ENCODE data around the gene COL5A1. TPM values are rescaled to one million over a fixed set of nuclear protein-coding genes. Genes with fewer than 3 reads are reported as not detected.

Gene COL5A1
- total and polyA plus RNA-seq, 2 donors (not counting 1 experiment from before 2014, with no cell fraction given) = 72.8 to 109 TPM

- Histone ChIP-seq H4K20me1 (ENCODE audit: control insufficient read depth, extremely low read depth, insufficient read depth, low read length) (peaks cover 8% of the 10 kb centered on the region), H3K27me3 (ENCODE audit: control insufficient read depth, insufficient read depth, low read length) (no peaks in the 10 kb centered on the region), H3K9me3 (ENCODE audit: control insufficient read depth, insufficient read depth, low read depth, low read length) (no peaks in the 10 kb centered on the region), H3K27ac (ENCODE audit: insufficient read depth, low read length) (no peak overlapping the region), H2AFZ (ENCODE audit: low read length) (no peak overlapping the region), H3K4me3 (replicated peaks in 1 of 4; ENCODE audit: control extremely low read depth in 1 of 4, insufficient read depth in 1 of 4, low read depth in 3 of 4, low read length in 4 of 4) (no peak overlapping the region), H3K36me3 (ENCODE audit: control insufficient read depth, insufficient read depth, low read length) (peaks cover 18% of the 10 kb centered on the region), H3K9ac (ENCODE audit: insufficient read depth, low read length) (no peak overlapping the region), H3K4me1 (ENCODE audit: control insufficient read depth, extremely low read depth, insufficient read depth, low read length) (peaks cover 4% of the 10 kb centered on the region), H3K4me2 (ENCODE audit: extremely low read depth, insufficient read depth, low read length) (no peak overlapping the region), H3K79me2 (ENCODE audit: control insufficient read depth, insufficient read depth, low read length) (peaks cover 13% of the 10 kb centered on the region)
- TF ChIP-seq EZH2 (IDR thresholded peaks at IDR 0.05; ENCODE audit: low read length, missing control alignments) = no peak
- TF ChIP-seq, protein P1, sequence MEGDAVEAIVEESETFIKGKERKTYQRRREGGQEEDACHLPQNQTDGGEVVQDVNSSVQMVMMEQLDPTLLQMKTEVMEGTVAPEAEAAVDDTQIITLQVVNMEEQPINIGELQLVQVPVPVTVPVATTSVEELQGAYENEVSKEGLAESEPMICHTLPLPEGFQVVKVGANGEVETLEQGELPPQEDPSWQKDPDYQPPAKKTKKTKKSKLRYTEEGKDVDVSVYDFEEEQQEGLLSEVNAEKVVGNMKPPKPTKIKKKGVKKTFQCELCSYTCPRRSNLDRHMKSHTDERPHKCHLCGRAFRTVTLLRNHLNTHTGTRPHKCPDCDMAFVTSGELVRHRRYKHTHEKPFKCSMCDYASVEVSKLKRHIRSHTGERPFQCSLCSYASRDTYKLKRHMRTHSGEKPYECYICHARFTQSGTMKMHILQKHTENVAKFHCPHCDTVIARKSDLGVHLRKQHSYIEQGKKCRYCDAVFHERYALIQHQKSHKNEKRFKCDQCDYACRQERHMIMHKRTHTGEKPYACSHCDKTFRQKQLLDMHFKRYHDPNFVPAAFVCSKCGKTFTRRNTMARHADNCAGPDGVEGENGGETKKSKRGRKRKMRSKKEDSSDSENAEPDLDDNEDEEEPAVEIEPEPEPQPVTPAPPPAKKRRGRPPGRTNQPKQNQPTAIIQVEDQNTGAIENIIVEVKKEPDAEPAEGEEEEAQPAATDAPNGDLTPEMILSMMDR (conservative IDR thresholded peaks at IDR 0.05 in 1 of 2, IDR thresholded peaks at IDR 0.05 in 1 of 2; ENCODE audit: low read depth in 1 of 2, low read length in 2 of 2) = no peak
- peak; percentile 58 to 68 for DNase-seq (ENCODE audit: low read depth in 2 of 2)
Measured at GRCh38 chr9:134725605-134725940, 84.0 kb downstream of the COL5A1 start.

- H3K36me3 ChIP-seq (ENCODE audit: control insufficient read depth, insufficient read depth, low read length) = peaks cover 24% of the 10 kb centered on the region
- no peak overlapping the region for H2AFZ ChIP-seq (ENCODE audit: low read length)
- H3K79me2 ChIP-seq (ENCODE audit: control insufficient read depth, insufficient read depth, low read length) = peaks cover 13% of the 10 kb centered on the region
- H3K4me1 ChIP-seq (ENCODE audit: control insufficient read depth, extremely low read depth, insufficient read depth, low read length) = peaks cover 4% of the 10 kb centered on the region
- peaks cover 8% of the 10 kb centered on the region for H4K20me1 ChIP-seq (ENCODE audit: control insufficient read depth, extremely low read depth, insufficient read depth, low read length)
- H3K4me2 ChIP-seq (ENCODE audit: extremely low read depth, insufficient read depth, low read length) = no peak overlapping the region
- H3K9me3 ChIP-seq (ENCODE audit: control insufficient read depth, insufficient read depth, low read depth, low read length) = no peaks in the 10 kb centered on the region
- H3K4me3 ChIP-seq (replicated peaks in 1 of 4; ENCODE audit: control extremely low read depth in 1 of 4, insufficient read depth in 1 of 4, low read depth in 3 of 4, low read length in 4 of 4) = no peak overlapping the region
- no peak overlapping the region for H3K27ac ChIP-seq (ENCODE audit: insufficient read depth, low read length)
- no peak for DNase-seq (ENCODE audit: low read depth in 2 of 2)
- TF ChIP-seq EZH2 (IDR thresholded peaks at IDR 0.05; ENCODE audit: low read length, missing control alignments) = no peak
- TF ChIP-seq, protein P1 (conservative IDR thresholded peaks at IDR 0.05 in 1 of 2, IDR thresholded peaks at IDR 0.05 in 1 of 2; ENCODE audit: low read depth in 1 of 2, low read length in 2 of 2) = no peak
- no peak overlapping the region for H3K9ac ChIP-seq (ENCODE audit: insufficient read depth, low read length)
- no peaks in the 10 kb centered on the region for H3K27me3 ChIP-seq (ENCODE audit: control insufficient read depth, insufficient read depth, low read length)
Measured at GRCh38 chr9:134726026-134726721, 84.6 kb downstream of the COL5A1 start.

GRCh38 chr9:134726722-134727034 lies 85.1 kb downstream of the COL5A1 start:
- Histone ChIP-seq H3K4me2 (ENCODE audit: extremely low read depth, insufficient read depth, low read length) (no peak overlapping the region), H3K27me3 (ENCODE audit: control insufficient read depth, insufficient read depth, low read length) (no peaks in the 10 kb centered on the region), H3K4me3 (replicated peaks in 1 of 4; ENCODE audit: control extremely low read depth in 1 of 4, insufficient read depth in 1 of 4, low read depth in 3 of 4, low read length in 4 of 4) (no peak overlapping the region), H4K20me1 (ENCODE audit: control insufficient read depth, extremely low read depth, insufficient read depth, low read length) (peaks cover 8% of the 10 kb centered on the region), H3K79me2 (ENCODE audit: control insufficient read depth, insufficient read depth, low read length) (peaks cover 13% of the 10 kb centered on the region), H3K9ac (ENCODE audit: insufficient read depth, low read length) (no peak overlapping the region), H2AFZ (ENCODE audit: low read length) (no peak overlapping the region), H3K4me1 (ENCODE audit: control insufficient read depth, extremely low read depth, insufficient read depth, low read length) (peaks cover 4% of the 10 kb centered on the region), H3K9me3 (ENCODE audit: control insufficient read depth, insufficient read depth, low read depth, low read length) (no peaks in the 10 kb centered on the region), H3K36me3 (ENCODE audit: control insufficient read depth, insufficient read depth, low read length) (peaks cover 26% of the 10 kb centered on the region), H3K27ac (ENCODE audit: insufficient read depth, low read length) (no peak overlapping the region)
- no peak for DNase-seq (ENCODE audit: low read depth in 2 of 2)
- TF ChIP-seq, protein P1 (conservative IDR thresholded peaks at IDR 0.05 in 1 of 2, IDR thresholded peaks at IDR 0.05 in 1 of 2; ENCODE audit: low read depth in 1 of 2, low read length in 2 of 2) = no peak

Measured in fibroblast of lung (primary cell).